K562 (cell line): ENCODE results near the gene FLT1. TPM values are rescaled to one million over a fixed set of nuclear protein-coding genes. Genes with fewer than 3 reads are reported as not detected.

ENCODE experiments used
- BRCA1 ChIP-seq, 2 experiments: fragments of 450-650 bp in 1 of 2; sonication (generic) in 1 of 2; formaldehyde crosslinking in 1 of 2; IDR thresholded peaks; 2 replicates each; pipeline versions ENCODE4 v1.5.0 to v1.6.1; 2017 to 2020; ENCODE audit warnings: mild to moderate bottlenecking in 1 of 2, missing genetic modification reagents in 1 of 2
- BRD4 ChIP-seq: fragments of 200-600 bp; sonication (generic); IDR thresholded peaks from 2 replicates; pipeline ENCODE4 v1.6.1; 2017; ENCODE audit warnings: inconsistent platforms
- CREM ChIP-seq: IDR thresholded peaks from 2 replicates; pipeline ENCODE4 v1.6.1; 2014; ENCODE audit warnings: antibody characterized with exemption, low read depth
- CTCF ChIP-seq, 3 experiments: IDR thresholded peaks in 2 of 3; conservative IDR thresholded peaks in 1 of 3; 2 replicates each; pipeline ENCODE4 v1.5.1; 2011 to 2012; ENCODE audit warnings: low read length in 3 of 3, mild to moderate bottlenecking in 3 of 3, control low read depth in 2 of 3, improper control_type of control experiment in 1 of 3, inconsistent platforms in 1 of 3, low read depth in 1 of 3, mixed read lengths in 1 of 3, moderate library complexity in 1 of 3; ENCODE audit not compliant: insufficient read depth in 2 of 3
- PPARD ChIP-seq: fragments of 250-450 bp; sonication (Bioruptor Pico); IDR thresholded peaks from 2 replicates; pipeline ENCODE4 v1.8.0; 2022; ENCODE audit warnings: inconsistent platforms, mild to moderate bottlenecking, moderate library complexity
- RBFOX2 ChIP-seq: fragments of 200-400 bp; formaldehyde crosslinking; IDR thresholded peaks from 2 replicates; pipeline ENCODE4 v1.6.1; 2017; ENCODE audit warnings: low read depth, mild to moderate bottlenecking, low read length, moderate library complexity
- STAG1 ChIP-seq: sonication (generic); formaldehyde crosslinking; IDR thresholded peaks from 2 replicates; pipeline ENCODE4 v1.5.0; 2020; ENCODE audit warnings: missing genetic modification reagents, borderline replicate concordance
- TAF9B ChIP-seq: fragments of 450-650 bp; IDR thresholded peaks from 2 replicates; pipeline ENCODE4 v1.6.1; 2018; ENCODE audit warnings: mild to moderate bottlenecking; ENCODE audit not compliant: partially characterized antibody
- TCF7 ChIP-seq: sonication (generic); IDR thresholded peaks from 2 replicates; pipeline ENCODE4 v1.6.1; 2016; ENCODE audit warnings: antibody characterized with exemption, borderline replicate concordance
- THRAP3 ChIP-seq: fragments of 450-650 bp; IDR thresholded peaks from 2 replicates; pipeline ENCODE4 v1.6.1; 2016; ENCODE audit warnings: mild to moderate bottlenecking, inconsistent platforms, borderline replicate concordance
- ZNF124 ChIP-seq: sonication (generic); formaldehyde crosslinking; IDR thresholded peaks from 2 replicates; pipeline ENCODE4 v1.8.1; 2022; ENCODE audit warnings: missing genetic modification reagents
- ZSCAN29 ChIP-seq: fragments of 450-650 bp; IDR thresholded peaks from 2 replicates; pipeline ENCODE4 v1.6.1; 2017
- polyA plus RNA-seq, 8 experiments: library from polyadenylated mRNA; depleted of rRNA in 4 of 8; stranded (reverse) in 5 of 8; unstranded in 3 of 8; fragments of >200 nt; fragmentation: Nextera tagmentation in 2 of 8; fragmentation: Illumina TruSeq in 1 of 8; extraction: Ambion mirVana in 2 of 8; extraction: Trizol in 1 of 8; gene quantifications; 2 replicates each; pipeline versions ENCODE4 v1.2.1 to v1.2.3, GENCODE V29; 2011 to 2014; ENCODE audit warnings: inconsistent platforms in 1 of 8, missing spikeins in 1 of 8
- total RNA-seq, 7 experiments: library from RNA; depleted of rRNA in 6 of 7; stranded (reverse); fragments of >200 nt in 6 of 7; fragmentation: Illumina TruSeq in 2 of 7; extraction: Trizol in 2 of 7; gene quantifications; 2 replicates each; pipeline versions ENCODE4 v1.2.1 to v1.2.3, GENCODE V29; 2011 to 2021; ENCODE audit warnings: low replicate concordance in 1 of 7

FLT1 gene
- total and polyA plus RNA-seq, 9 of the 15 experiments (the other 6 are each of a cell fraction or from before 2014, with no cell fraction given) = 0.01 to 2.0 (median 0.22) TPM

GRCh38 chr13:28326056-28326455, 168.9 kb downstream of the FLT1 start (continued):
- TF ChIP-seq CTCF (IDR thresholded peaks at IDR 0.05 in 2 of 3, conservative IDR thresholded peaks at IDR 0.05 in 1 of 3; ENCODE audit: insufficient read depth in 2 of 3, low read depth in 1 of 3, low read length in 3 of 3) = no peak
- TF ChIP-seq TAF9B = no peak
- no peak for TF ChIP-seq BRCA1 (IDR thresholded peaks at IDR 0.05)
- no peak for TF ChIP-seq BRCA1 (CRISPR knock-in tag; IDR thresholded peaks at IDR 0.05)
- TF ChIP-seq TCF7 = no peak
- no peak for TF ChIP-seq ZSCAN29
- TF ChIP-seq RBFOX2 = no peak
- no peak for TF ChIP-seq STAG1 (CRISPR knock-in tag)
- no peak for TF ChIP-seq BRD4
- TF ChIP-seq ZNF124 = no peak
- TF ChIP-seq PPARD (CRISPR knock-in tag) = no peak
- no peak for TF ChIP-seq CREM
- TF ChIP-seq THRAP3 = no peak
